ENCODE data around the gene RNU7-1.
"Not testable (repeated sequence)": the region's sequence is repeated elsewhere in the genome, so short reads cannot be mapped to it uniquely, and the experiment has no call there.

DNA sequence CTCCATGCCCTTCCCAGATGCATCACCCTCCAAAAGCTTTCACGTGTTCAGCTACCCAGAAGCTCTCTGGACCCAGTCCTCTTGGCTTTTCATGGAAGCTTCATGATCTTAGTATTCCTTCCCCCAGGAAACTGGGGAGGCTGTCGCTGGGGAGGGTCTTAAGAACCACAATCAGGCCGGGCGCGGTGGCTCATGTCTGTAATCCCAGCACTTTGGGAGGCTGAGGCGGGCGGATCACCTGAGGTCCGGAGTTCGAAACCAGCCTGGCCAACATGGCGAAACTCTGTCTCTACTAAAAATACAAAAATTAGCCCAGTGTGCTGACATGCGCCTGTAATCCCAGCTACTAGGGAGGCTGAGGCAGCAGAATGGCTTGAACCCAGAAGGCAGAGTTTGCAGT lies 35.5 kb upstream of the RNU7-1 start:
- TF ChIP-seq, protein P1, sequence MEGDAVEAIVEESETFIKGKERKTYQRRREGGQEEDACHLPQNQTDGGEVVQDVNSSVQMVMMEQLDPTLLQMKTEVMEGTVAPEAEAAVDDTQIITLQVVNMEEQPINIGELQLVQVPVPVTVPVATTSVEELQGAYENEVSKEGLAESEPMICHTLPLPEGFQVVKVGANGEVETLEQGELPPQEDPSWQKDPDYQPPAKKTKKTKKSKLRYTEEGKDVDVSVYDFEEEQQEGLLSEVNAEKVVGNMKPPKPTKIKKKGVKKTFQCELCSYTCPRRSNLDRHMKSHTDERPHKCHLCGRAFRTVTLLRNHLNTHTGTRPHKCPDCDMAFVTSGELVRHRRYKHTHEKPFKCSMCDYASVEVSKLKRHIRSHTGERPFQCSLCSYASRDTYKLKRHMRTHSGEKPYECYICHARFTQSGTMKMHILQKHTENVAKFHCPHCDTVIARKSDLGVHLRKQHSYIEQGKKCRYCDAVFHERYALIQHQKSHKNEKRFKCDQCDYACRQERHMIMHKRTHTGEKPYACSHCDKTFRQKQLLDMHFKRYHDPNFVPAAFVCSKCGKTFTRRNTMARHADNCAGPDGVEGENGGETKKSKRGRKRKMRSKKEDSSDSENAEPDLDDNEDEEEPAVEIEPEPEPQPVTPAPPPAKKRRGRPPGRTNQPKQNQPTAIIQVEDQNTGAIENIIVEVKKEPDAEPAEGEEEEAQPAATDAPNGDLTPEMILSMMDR (IDR thresholded peaks at IDR 0.05), result not testable (repeated sequence)
- TF ChIP-seq POLR2A (IDR thresholded peaks at IDR 0.05), result not testable (repeated sequence)

Measured in right lobe of liver (tissue), 4 donors.